IMR-90 (cell line): ENCODE measurements around the gene NEIL1.

Experiments
- CEBPB ChIP-seq: IDR thresholded peaks from 2 replicates; pipeline ENCODE4 v1.6.1; 2012; ENCODE audit warnings: low read depth, low read length, improper control_type of control experiment
- CHD1 ChIP-seq: IDR thresholded peaks from 2 replicates; pipeline ENCODE4 v1.6.1; 2012; ENCODE audit warnings: low read depth, low read length, improper control_type of control experiment
- CTCF ChIP-seq: conservative IDR thresholded peaks from 2 replicates; pipeline ENCODE4 v1.5.1; 2012; ENCODE audit warnings: mild to moderate bottlenecking, low read depth, low read length, improper control_type of control experiment
- MXI1 ChIP-seq: IDR thresholded peaks from 2 replicates; pipeline ENCODE4 v1.6.1; 2012; ENCODE audit warnings: low read depth, mild to moderate bottlenecking, low read length, moderate library complexity, borderline replicate concordance
- RCOR1 ChIP-seq: IDR thresholded peaks from 2 replicates; pipeline ENCODE4 v1.6.1; 2012; ENCODE audit warnings: mild to moderate bottlenecking, low read length, improper control_type of control experiment; ENCODE audit not compliant: insufficient replicate concordance
- SMC3 ChIP-seq: fragments of 150-350 bp; IDR thresholded peaks from 2 replicates; pipeline ENCODE4 v1.6.1; 2016; ENCODE audit warnings: low read depth, mild to moderate bottlenecking, antibody characterized with exemption, low read length, moderate library complexity
- USF2 ChIP-seq: fragments of 150-350 bp; IDR thresholded peaks from 2 replicates; pipeline ENCODE4 v1.6.1; 2017; ENCODE audit warnings: mild to moderate bottlenecking, antibody characterized with exemption, low read length, low read depth

GRCh38 chr15:75309711-75310110, 37.1 kb upstream of the NEIL1 start:
- TF ChIP-seq CTCF = no peak
- no peak for TF ChIP-seq RCOR1
- no peak for TF ChIP-seq MXI1
- TF ChIP-seq SMC3 = no peak
- no peak for TF ChIP-seq CEBPB
- TF ChIP-seq CHD1 = no peak
- no peak for TF ChIP-seq USF2
